Heart left ventricle (tissue), 16 donors: ENCODE results near the gene EPB41. TPM values are rescaled to one million over a fixed set of nuclear protein-coding genes. Genes with fewer than 3 reads are reported as not detected.
"Not testable (repeated sequence)": the region's sequence is repeated elsewhere in the genome, so short reads cannot be mapped to it uniquely, and the experiment has no call there.

Source experiments
- ATAC-seq, 4 donors: fragments of 200-7000 bp; cut with Tn5 transposase; one replicate each; pipeline ENCODE4 v1.9.1; 2020 to 2022; ENCODE audit warnings: moderate library complexity in 4 of 4, mild to moderate bottlenecking in 3 of 4, moderate number of reproducible peaks in 1 of 4
- DNase-seq, 5 donors: peaks; one replicate each; pipeline ENCODE4 v3.0.0-alpha.2; 2020
- H3K27ac ChIP-seq, 12 donors: fragments of 200-600 bp; sonication (generic) in 4 of 12; one replicate each; pipeline versions ENCODE4 v1.5.0 to v1.8.0; 2016 to 2022; ENCODE audit warnings: mild to moderate bottlenecking in 2 of 12
- H3K27me3 ChIP-seq, 9 donors: fragments of 200-600 bp; sonication (generic) in 2 of 9; one replicate each; pipeline versions ENCODE4 v1.5.1 to v1.8.0; 2016 to 2022; ENCODE audit warnings: mild to moderate bottlenecking in 3 of 9
- H3K36me3 ChIP-seq, 9 donors: fragments of 200-600 bp; sonication (generic) in 2 of 9; one replicate each; pipeline versions ENCODE4 v1.5.0 to v1.8.0; 2018 to 2022; ENCODE audit warnings: mild to moderate bottlenecking in 2 of 9
- H3K4me1 ChIP-seq, 12 donors: fragments of 200-600 bp; sonication (generic) in 4 of 12; one replicate each; pipeline versions ENCODE4 v1.5.0 to v1.8.0; 2016 to 2022; ENCODE audit warnings: mild to moderate bottlenecking in 3 of 12
- H3K4me3 ChIP-seq, 12 donors: fragments of 200-600 bp; sonication (generic) in 4 of 12; one replicate each; pipeline versions ENCODE4 v1.5.0 to v1.8.0; 2017 to 2022; ENCODE audit warnings: mild to moderate bottlenecking in 9 of 12, moderate library complexity in 4 of 12
- H3K9me3 ChIP-seq, 12 donors: fragments of 200-600 bp; sonication (generic) in 4 of 12; one replicate each; pipeline versions ENCODE4 v1.5.0 to v1.8.0; 2016 to 2022; ENCODE audit warnings: mild to moderate bottlenecking in 1 of 12
- POLR2A ChIP-seq, 2 donors: fragments of 450-650 bp; IDR thresholded peaks; one replicate each; pipeline ENCODE4 v1.6.1; 2017; ENCODE audit warnings: antibody characterized with exemption in 2 of 2, mild to moderate bottlenecking in 2 of 2, moderate library complexity in 2 of 2
- WGBS, 4 donors: extraction: QIAGEN DNeasy Blood & Tissue Kit in 2 of 4; methylation state at CpG; one replicate each; pipeline versions ENCODE4 v1.1.5 to v1.1.7; 2013 to 2018; 5-methylcytosine and 5-hydroxymethylcytosine counted together
- intact Hi-C, 10 donors: fragments of 100-400 bp; cut with DNase I; formaldehyde crosslinking; loops; one replicate each; pipeline versions ENCODE4 v1.11.1 to v1.14.2; 2022
- polyA plus RNA-seq, 2 donors: library from polyadenylated mRNA; stranded (reverse); fragments of 200-250 nt; gene quantifications; one replicate each; pipeline ENCODE4 v1.2.3, GENCODE V29; 2013
- total RNA-seq, 9 donors: library from RNA; depleted of rRNA in 2 of 9; stranded (reverse); fragments of >200 nt in 2 of 9; fragmentation: NEBNext Ultra II Directional in 3 of 9; extraction: Animal tissue kit (Norgen Biotek cat#: 25700) in 3 of 9; gene quantifications; one replicate each; pipeline versions ENCODE4 v1.1.0 to v1.2.4, GENCODE V29; 2016 to 2023
- TF ChIP-seq, protein P1 (sequence below), 12 donors: fragments of 200-600 bp; sonication (generic) in 4 of 12; IDR thresholded peaks; one replicate each; pipeline versions ENCODE4 v1.5.0 to v1.8.0; 2018 to 2022; ENCODE audit warnings: antibody characterized with exemption in 12 of 12, mild to moderate bottlenecking in 5 of 12
- donor health status: ischemic (EF 13 %, LVEDD 7.1; RV severe dilation, severe dysfunction).
- donor health status: healthy with polysubstance abuse.
- donor health status: DM: no; HTN: yes; CAD: no.
- donor health status: DM: no; HTN: no; CAD: no.
- donor health status: ischemic (EF 25% LVEDD 6.9; RV normal size, moderate dysfunction).
- donor health status: ischemic (EF 25% LVEDD 5.7; RV mildly dilated, moderate dysfunction).
- donor health status: healthy.
- donor health status: DM: yes; HTN: yes; CAD: no.
- donor health status: ischemic (EF 35%, LVEDD 5.7; RV mildly dilated, moderate dysfunction).
- donor health status: nonischemic (EF 11% LVEDD 7.7; RV severe dilation, severe dysfunction).
- donor health status: DM: yes; HTN: yes; CAD: no.
- donor health status: PGD.
- donor health status: ischemic (EF 29% LVEDD 5.4; RV normal size, mild dysfunction).
- donor health status: nonischemic (EF 23%, LVEDD 6.1; RV moderate dilation, normal function).

The EPB41 gene
- total and polyA plus RNA-seq, 11 donors: 7.8 to 34.4 (median 20.1) TPM

DNA sequence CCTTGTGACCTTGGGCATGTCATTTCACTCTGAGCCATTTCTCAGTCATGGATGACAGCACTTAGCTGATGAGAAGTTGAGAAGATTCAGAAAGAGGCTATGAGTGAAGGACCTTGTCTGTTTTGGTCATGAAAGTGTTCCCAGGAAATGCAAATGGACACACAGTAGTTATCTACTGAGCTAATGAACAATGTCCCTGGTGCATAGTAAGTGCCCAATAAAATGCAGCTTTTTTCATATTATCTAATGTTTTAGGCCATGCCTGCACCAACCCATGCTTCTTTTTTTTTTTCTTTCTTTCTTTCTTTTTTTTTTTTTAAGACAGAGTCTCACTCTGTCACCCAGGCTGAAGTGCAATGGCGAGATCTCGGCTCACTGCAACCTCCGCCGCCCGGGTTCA lies 44.4 kb upstream of the EPB41 start:
- intact Hi-C loops: loop anchor here in 6 of 10 donors (10.0 kb wide), 4 partner anchors 225 to 505 kb away; partner anchors contain the start of genes RNU11 (in 5 of the 6), TAF12 (in 5 of the 6) and PHACTR4 (in 1 of the 6)
- no peaks in the 10 kb centered on the region for H3K9me3 ChIP-seq
- H3K4me3 ChIP-seq: no peak overlapping the region
- ATAC-seq (no peak), DNase-seq (no peak)
- peaks cover 0 to 24% (median 0%) of the 10 kb centered on the region in 9 donors for H3K27me3 ChIP-seq
- H3K27ac ChIP-seq: no peak overlapping the region
- H3K36me3 ChIP-seq: no peaks in the 10 kb centered on the region
- 92 to 98% (median 95%) methylated on average over 5 of the region's 5 CpGs for WGBS, 4 donors
- TF ChIP-seq, protein P1, sequence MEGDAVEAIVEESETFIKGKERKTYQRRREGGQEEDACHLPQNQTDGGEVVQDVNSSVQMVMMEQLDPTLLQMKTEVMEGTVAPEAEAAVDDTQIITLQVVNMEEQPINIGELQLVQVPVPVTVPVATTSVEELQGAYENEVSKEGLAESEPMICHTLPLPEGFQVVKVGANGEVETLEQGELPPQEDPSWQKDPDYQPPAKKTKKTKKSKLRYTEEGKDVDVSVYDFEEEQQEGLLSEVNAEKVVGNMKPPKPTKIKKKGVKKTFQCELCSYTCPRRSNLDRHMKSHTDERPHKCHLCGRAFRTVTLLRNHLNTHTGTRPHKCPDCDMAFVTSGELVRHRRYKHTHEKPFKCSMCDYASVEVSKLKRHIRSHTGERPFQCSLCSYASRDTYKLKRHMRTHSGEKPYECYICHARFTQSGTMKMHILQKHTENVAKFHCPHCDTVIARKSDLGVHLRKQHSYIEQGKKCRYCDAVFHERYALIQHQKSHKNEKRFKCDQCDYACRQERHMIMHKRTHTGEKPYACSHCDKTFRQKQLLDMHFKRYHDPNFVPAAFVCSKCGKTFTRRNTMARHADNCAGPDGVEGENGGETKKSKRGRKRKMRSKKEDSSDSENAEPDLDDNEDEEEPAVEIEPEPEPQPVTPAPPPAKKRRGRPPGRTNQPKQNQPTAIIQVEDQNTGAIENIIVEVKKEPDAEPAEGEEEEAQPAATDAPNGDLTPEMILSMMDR (IDR thresholded peaks at IDR 0.05): no peak
- H3K4me1 ChIP-seq: no peaks in the 10 kb centered on the region

DNA sequence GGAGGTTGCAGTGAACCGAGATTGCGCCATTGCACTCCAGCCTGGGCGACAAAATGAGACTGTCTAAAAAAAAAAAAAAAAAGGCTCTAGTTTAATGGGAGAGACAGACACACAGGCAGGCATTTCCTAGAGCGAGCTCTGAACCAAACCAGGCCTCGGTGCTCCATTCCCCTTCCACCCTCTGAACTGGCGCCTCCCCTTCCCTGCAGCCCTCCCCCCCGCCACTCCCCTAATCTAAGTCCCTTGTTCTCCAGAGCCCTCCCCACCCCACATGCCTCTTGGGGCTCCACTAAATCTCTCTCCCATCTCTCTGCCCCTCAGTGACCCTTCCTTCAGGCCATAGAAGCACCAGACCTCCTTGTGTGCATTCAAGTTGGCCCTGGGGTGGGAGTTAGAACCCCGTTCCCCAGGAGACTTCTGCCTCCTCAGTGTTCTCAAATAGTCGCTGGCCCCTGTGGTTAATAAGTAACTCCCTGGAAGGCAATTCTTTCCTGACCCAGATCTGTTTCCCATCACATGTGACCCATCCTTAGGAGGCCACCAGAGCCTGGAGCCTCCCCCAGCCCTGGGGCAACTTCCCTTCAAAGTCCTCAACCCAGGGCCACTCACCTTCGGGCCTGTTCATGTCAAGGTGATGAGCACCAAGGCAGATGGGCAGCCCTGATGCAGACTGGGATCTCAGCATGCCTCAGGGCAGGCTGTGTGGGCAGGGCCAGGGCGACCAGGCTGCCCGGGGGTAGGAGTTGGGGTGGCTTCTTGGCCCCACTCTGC lies 42.6 kb upstream of the EPB41 start:
- no peak overlapping the region for H3K4me3 ChIP-seq
- intact Hi-C loops: loop anchor here in 5 of 10 donors (10.0 kb wide), 3 partner anchors 227 to 507 kb away; partner anchors contain the start of genes RNU11 (in 5 of the 5), TAF12 (in 5 of the 5) and PHACTR4 (in 1 of the 5)
- TF ChIP-seq POLR2A (IDR thresholded peaks at IDR 0.05): no peak
- TF ChIP-seq, protein P1 (IDR thresholded peaks at IDR 0.05): no peak
- peaks cover 0 to 23% (median 0%) of the 10 kb centered on the region in 9 donors for H3K27me3 ChIP-seq
- H3K4me1 ChIP-seq: no peaks in the 10 kb centered on the region
- H3K27ac ChIP-seq: no peak overlapping the region
- ATAC-seq (no peak), DNase-seq (no peak)
- 85 to 90% (median 88%) methylated on average over 12 of the region's 12 CpGs for WGBS, 4 donors
- no peaks in the 10 kb centered on the region for H3K36me3 ChIP-seq
- no peaks in the 10 kb centered on the region for H3K9me3 ChIP-seq

DNA sequence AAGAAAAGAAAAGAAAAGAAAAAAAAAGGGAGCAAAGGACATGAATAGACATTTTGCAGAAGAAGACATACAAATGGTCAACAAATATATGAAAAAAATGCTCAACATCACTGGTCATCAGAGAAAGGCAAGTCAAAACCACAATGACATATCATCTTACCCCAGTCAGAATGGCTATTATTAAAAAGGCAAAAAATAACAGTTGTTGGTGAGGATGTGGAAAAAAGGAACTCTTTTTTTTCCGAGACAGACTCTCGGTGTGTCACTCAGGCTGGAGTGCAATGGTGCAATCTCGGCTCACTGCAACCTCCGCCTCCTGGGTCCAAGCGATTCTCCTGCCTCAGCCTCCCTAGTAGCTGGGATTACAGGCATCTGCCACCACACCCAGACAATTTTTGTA lies 39.2 kb upstream of the EPB41 start:
- DNase-seq, H3K9me3 ChIP-seq, H3K27ac ChIP-seq, H3K36me3 ChIP-seq, H3K4me1 ChIP-seq, ATAC-seq, H3K4me3 ChIP-seq: not testable (repeated sequence)
- 76 to 82% (median 78%) methylated on average over 5 of the region's 5 CpGs for WGBS, 4 donors
- intact Hi-C loops: loop anchor here in 9 of 10 donors (5.0 to 10.0 kb wide), 6 partner anchors 230 to 518 kb away; partner anchors contain the start of genes TAF12 (in 7 of the 9), RNU11 (in 5 of the 9) and PHACTR4 (in 1 of the 9)
- peaks cover 0 to 11% (median 0%) of the 10 kb centered on the region in 9 donors for H3K27me3 ChIP-seq

DNA sequence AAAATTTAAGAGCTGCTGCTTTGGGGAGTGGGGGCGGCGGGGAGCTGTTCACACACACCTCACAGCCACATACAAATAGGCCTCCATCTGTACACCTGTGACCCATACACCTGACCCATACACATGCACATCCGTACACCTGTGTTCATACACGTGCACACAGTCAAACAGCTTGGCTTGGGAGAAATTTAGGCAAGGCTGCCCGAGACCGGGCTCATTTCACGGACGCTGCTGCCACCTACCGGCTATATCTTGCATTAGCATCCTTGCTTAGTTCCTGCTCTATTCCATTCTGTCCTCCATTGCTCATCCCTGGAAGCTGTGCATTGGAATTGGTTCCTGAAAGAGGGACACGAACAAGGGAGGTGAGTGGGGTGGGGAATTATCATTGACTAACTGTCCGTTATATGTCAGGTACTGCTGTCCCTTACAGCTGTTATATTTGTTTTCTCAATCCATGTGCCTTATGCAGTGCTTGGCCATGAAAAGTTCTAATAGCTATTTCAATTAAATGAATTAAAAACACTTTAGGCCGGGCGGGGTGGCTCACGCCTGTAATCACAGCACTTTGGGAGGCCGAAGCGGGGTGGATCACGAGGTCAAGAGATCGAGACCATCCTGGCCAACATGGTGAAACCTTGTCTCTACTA lies 37.1 kb upstream of the EPB41 start:
- H3K36me3 ChIP-seq: no peaks in the 10 kb centered on the region
- no peak overlapping the region for H3K27ac ChIP-seq
- no peaks in the 10 kb centered on the region for H3K9me3 ChIP-seq
- TF ChIP-seq POLR2A (IDR thresholded peaks at IDR 0.05): no peak
- TF ChIP-seq, protein P1 (IDR thresholded peaks at IDR 0.05): peak; percentile 83 to 95 (median 92)
- H3K27me3 ChIP-seq: peaks cover 0 to 7% (median 0%) of the 10 kb centered on the region in 9 donors
- intact Hi-C loops: loop anchor here in 9 of 10 donors (1.0 to 10.0 kb wide), 10 partner anchors 90 to 520 kb away; partner anchors contain the start of genes TAF12 (in 7 of the 9), RNU11 (in 5 of the 9) and PHACTR4 (in 1 of the 9)
- ATAC-seq (peak; percentile 49 to 86 (median 84)), DNase-seq (peak; percentile 60 to 82 (median 69))
- H3K4me3 ChIP-seq: no peak overlapping the region
- peaks cover 0 to 2% (median 0%) of the 10 kb centered on the region in 12 donors for H3K4me1 ChIP-seq
- 18 to 25% (median 21%) methylated on average over 18 of the region's 18 CpGs for WGBS, 4 donors
